ENCODE results near the gene AEN. TPM values are rescaled to one million over a fixed set of nuclear protein-coding genes. Genes with fewer than 3 reads are reported as not detected.

AEN gene
- polyA plus RNA-seq, 2 of the 4 experiments (the other 2 are of a cell fraction): 57.2 to 74.9 TPM

GRCh38 chr15:88661761-88662556 lies 40.8 kb downstream of the AEN start (continued):
- no peak for TF ChIP-seq REST (IDR thresholded peaks at IDR 0.05)
- TF ChIP-seq EP300 (IDR thresholded peaks at IDR 0.05): no peak
- TF ChIP-seq PBX3 (IDR thresholded peaks at IDR 0.05): no peak
- no peak for TF ChIP-seq RARB (CRISPR knock-in tag; IDR thresholded peaks at IDR 0.05)
- TF ChIP-seq MAFK (IDR thresholded peaks at IDR 0.05; ENCODE audit: partially characterized antibody): no peak
- TF ChIP-seq TFCP2L1 (CRISPR knock-in tag; IDR thresholded peaks at IDR 0.05): no peak

GRCh38 chr15:88663141-88663621 lies 42.0 kb downstream of the AEN start:
- WGBS (ENCODE audit: missing lambda C conversion rate): 40% methylated on average over 6 of the region's 6 CpGs
- Histone ChIP-seq H3K4me2 (no peak overlapping the region), H3K27ac (no peak overlapping the region), H3K4me1 (no peaks in the 10 kb centered on the region), H3K4me3 (no peak overlapping the region), H3K9me3 (no peaks in the 10 kb centered on the region)
- FAIRE-seq (no peak), DNase-seq (ENCODE audit: low read depth in 1 of 2, low spot score in 1 of 2) (no peak), ATAC-seq (no peak)
- ChIA-PET POLR2A (no interaction called here), CTCF (interaction anchor here (0.6 to 2.5 kb wide), 4 partner anchors 24 to 172 kb away, joined by 3 to 10 read pairs (median 4); partner anchors contain the start of gene ISG20)
- no peak for TF ChIP-seq FOSL2 (IDR thresholded peaks at IDR 0.05)
- no peak for TF ChIP-seq FOSL2 (CRISPR knock-in tag; IDR thresholded peaks at IDR 0.05)
- no peak for TF ChIP-seq CTCF (IDR thresholded peaks at IDR 0.05)
- TF ChIP-seq SREBF2 (IDR thresholded peaks at IDR 0.05): no peak
- TF ChIP-seq ZFP36 (IDR thresholded peaks at IDR 0.05; ENCODE audit: borderline replicate concordance, partially characterized antibody): no peak
- no peak for TF ChIP-seq FOXS1 (CRISPR knock-in tag; IDR thresholded peaks at IDR 0.05)
- no peak for TF ChIP-seq HOXB5 (CRISPR knock-in tag; IDR thresholded peaks at IDR 0.05)
- no peak for TF ChIP-seq HES2 (IDR thresholded peaks at IDR 0.05)
- no peak for TF ChIP-seq JUN (IDR thresholded peaks at IDR 0.05)
- no peak for TF ChIP-seq RAD21 (conservative IDR thresholded peaks at IDR 0.05 in 1 of 2, IDR thresholded peaks at IDR 0.05 in 1 of 2)
- no peak for TF ChIP-seq ZNF302 (CRISPR knock-in tag; IDR thresholded peaks at IDR 0.05)
- no peak for TF ChIP-seq TFCP2L1 (CRISPR knock-in tag; IDR thresholded peaks at IDR 0.05)
- TF ChIP-seq HOXA7 (CRISPR knock-in tag; IDR thresholded peaks at IDR 0.05): no peak
- TF ChIP-seq TP53 (CRISPR knock-in tag; IDR thresholded peaks at IDR 0.05): no peak
- TF ChIP-seq EHF (CRISPR knock-in tag; IDR thresholded peaks at IDR 0.05): no peak
- TF ChIP-seq EHMT2 (IDR thresholded peaks at IDR 0.05; ENCODE audit: low read depth): no peak
